Measurements from ENCODE around the gene ACSL3.

Gene ACSL3

GRCh38 chr2:222942561-222942960, 81.7 kb downstream of the ACSL3 start:
- DNase-seq (ENCODE audit: low read depth in 2 of 2), result no peak

- DNase-seq (ENCODE audit: low read depth in 2 of 2), result no peak
Observed at GRCh38 chr2:222942977-222943376, 82.1 kb downstream of the ACSL3 start.

DNA sequence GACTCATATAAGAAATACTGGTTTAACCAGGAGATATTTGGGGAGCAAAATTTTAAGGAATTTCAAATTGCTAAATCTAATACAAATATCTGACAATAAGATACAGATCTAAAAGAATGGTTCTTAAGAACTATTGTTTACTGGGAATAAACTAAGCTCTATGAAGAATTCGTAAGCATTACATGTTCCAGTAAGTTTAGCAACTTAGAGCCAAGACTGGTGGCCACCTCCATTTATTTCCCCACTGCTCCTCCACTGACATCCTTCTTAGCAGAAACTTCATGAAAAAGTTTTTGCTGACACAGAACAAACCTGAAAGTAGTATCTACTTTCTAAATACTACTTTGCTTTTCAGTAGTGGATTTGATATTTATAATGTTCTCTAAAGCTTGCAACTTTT, 83.0 kb downstream of the ACSL3 start:
- no peak for DNase-seq (ENCODE audit: low read depth in 2 of 2)

DNA sequence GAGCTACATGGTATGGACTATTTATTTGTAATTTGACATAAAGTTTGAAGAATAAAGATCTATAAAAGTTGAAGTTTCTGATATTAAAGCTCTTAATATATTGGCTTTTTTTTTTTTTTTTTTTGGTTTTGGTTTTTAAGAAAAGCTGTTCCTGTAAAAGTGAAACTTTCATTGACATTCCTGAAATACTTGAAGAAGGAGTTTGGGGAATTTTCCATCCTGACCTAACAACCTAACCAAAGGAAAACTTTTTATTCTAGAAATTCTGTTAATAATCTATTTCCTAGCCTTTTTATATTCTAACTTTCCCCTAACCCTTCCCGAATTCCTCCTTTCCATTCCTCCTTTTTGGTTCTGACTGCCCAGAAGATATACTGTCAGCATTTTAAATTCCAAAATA, 83.7 kb downstream of the ACSL3 start:
- no peak for DNase-seq (ENCODE audit: low read depth in 2 of 2)

DNA sequence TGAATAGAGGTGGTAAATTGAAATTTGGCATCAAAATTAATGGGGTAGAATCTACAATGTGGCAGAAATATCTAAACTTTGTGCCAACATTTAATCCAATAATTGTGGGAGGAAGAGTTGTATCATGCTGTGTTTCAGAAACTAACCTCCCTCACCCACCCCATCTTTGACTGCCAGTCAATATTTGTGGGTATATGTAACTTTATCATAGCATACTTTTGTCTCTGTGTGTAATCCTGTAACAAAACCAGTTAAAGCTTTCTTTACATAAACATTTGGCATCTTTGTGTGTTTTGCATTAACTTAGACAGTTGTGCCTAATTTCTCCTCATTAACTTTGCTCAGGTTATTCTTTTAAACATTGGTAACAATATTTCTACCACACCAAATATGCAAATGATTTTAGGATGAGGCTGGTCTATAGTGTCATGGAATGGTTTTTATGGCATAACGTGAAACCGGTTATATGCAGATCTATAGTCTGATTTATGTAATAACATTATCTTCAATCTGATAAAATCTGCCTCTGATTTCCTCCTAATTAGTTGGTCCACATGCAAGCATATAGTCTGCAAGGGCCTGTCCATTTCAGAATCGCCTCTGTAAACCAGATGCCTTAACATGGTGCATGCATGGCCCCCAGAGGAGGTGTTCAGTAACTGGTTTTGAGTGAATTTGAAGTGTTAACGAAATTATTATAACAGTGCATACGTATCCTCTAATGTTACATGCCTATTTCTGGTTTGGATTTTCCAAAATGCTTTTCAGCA, 84.3 kb downstream of the ACSL3 start:
- no peak for DNase-seq (ENCODE audit: low read depth in 2 of 2)

DNA sequence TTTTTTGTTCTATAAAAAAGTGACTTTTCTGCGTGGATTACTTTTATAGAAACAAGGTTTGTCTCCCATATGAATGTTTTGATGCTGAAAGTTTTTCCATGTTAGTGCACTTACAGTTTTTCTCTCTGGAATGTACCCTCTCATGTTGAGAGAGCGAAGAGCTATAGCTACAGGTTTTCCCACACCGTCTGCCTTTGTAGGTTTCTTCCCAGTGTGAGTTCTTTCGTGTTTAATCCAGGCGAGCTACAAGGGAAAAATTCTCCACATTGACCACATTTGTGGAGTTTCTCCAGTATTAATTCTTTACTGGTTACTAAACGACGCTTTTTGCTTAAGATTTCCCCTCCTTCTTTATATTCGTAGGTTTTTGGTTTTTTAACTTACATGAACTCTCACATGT, 85.1 kb downstream of the ACSL3 start:
- no peak for DNase-seq (ENCODE audit: low read depth in 2 of 2)

- no peak for DNase-seq (ENCODE audit: low read depth in 2 of 2)
Observed at GRCh38 chr2:222946700-222947287, 86.0 kb downstream of the ACSL3 start.

DNA sequence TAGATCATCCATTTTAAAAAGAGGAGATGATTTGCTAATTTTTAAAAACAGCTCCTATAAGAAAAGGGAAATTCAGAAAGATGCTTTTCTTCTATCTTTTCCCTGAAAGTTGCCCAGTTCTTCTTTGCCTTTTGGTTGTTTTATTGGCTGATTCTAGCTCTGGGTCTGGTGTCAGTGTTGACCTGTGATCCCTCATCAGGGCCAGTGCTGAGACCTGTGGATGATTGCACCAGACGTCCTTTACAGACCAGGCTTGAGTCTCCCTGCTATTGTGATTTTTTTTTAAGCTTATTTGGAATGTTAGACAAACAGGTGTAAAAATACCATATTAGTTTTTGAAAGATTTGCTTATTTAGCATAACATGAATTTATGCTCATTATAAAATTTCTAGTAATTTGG, 88.2 kb downstream of the ACSL3 start:
- no peak for DNase-seq (ENCODE audit: low read depth in 2 of 2)

DNA sequence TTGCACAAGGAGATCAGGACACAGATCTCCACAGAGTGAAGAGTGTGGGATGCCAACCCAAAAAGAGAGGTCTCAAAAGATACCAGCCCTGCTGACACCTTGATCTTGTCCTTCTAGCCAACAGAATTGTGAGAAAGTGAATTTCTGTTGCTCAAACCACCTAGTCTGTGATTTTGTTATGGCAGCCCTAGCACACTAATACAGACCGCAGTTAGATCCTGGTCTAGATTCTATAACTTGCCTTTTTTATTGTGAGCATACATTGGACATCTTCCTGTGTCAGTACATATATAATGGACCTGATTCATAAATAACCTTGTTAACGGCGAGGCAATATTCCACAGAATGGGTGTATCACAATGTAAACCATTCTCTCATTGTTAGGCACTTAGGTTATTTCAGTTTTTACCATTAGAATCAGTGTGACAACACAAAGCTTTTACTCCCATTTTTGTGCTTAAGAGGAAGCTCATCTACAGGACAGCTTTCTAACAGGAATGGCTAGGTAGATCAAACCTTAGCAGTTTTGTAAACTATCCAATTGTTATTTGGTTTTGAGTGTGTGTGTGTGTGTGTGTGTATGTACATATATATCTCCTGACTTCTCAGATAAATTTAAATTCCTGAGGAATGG, 89.0 kb downstream of the ACSL3 start:
- no peak for DNase-seq (ENCODE audit: low read depth in 2 of 2)

- no peak for DNase-seq (ENCODE audit: low read depth in 2 of 2)
Observed at GRCh38 chr2:222950638-222951285, 89.9 kb downstream of the ACSL3 start.

DNA sequence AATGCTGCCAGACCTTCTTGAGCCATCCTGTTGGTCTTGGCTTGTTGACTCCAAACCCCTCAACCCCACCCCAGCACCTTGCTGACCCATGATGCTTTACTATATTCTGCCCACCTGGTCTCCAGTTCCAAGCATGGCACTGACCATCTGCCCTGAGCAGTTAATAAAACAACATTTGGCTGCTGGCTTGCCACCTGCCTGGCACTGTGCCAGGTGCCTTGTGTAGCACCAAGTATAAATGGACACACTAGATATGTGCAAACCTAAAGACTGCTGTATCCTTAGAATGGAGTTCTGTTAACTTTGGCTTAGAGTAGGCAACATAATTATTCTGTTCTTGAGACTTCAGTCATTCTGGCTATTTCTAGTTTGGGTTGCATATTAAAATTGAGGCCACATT, 91.4 kb downstream of the ACSL3 start:
- no peak for DNase-seq (ENCODE audit: low read depth in 2 of 2)

DNA sequence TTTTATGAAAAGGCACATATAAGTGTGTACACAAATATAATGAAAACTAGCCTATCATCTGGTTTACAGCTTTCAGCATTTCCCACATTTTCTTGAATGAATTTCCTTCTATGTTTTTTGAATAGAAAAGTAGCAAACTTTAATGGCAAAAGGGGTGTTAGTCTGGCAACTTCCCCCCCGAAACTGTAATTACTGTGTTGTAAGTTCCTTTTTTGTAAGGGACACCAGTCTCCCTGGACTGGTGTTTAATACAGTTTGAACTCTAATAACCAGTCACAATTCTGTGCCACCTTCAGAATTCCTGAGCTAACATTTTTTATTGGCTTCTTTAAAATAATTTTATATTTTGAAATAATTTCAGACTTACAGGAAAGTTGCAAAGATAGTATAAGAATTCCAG, 94.2 kb downstream of the ACSL3 start:
- no peak for DNase-seq (ENCODE audit: low read depth in 2 of 2)

- DNase-seq (ENCODE audit: low read depth in 2 of 2), result no peak
Observed at GRCh38 chr2:222959358-222959757, 98.5 kb downstream of the ACSL3 start.

DNA sequence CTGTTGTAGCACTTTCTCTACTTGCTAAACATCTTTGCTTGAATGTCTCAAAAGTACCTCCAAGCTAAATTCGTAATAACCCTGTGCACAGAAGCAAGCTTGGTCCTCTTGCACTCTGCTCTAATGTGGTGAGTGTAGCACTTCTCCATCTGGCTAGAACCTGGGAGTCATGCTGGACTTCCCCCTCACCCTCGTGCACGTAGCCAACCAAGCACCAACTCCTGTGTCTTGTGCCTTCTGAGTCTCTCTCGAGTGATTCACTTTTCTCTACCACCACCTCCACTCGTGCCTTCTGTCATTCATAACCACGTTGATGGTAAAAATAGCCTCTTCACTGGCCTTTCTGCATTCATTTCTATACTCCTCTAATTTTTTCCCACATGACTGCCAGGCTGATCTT, 99.3 kb downstream of the ACSL3 start:
- DNase-seq (ENCODE audit: low read depth in 2 of 2), result no peak

DNA sequence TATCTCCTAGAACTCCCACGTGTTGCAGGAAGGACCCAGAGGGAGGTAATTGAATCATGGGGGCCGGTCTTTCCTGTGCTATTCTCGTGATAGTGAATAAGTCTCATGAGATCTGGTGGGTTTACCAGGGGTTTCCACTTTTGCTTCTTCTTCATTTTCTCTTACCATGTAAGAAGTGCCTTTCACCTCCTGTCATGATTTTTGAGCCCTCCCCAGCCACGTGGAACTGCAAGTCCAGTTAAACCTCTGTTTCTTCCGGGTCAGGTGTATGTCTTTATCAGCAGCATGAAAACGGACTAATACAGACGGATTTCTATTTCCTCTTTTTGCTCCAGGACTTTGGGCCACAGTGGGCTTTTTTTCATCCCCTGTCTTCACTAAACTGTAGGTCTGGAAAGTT, 102.8 kb downstream of the ACSL3 start:
- no peak for DNase-seq (ENCODE audit: low read depth in 2 of 2)

GRCh38 chr2:222964376-222965031, 103.7 kb downstream of the ACSL3 start:
- DNase-seq (ENCODE audit: low read depth in 2 of 2), result no peak

GRCh38 chr2:222965555-222965954, 104.7 kb downstream of the ACSL3 start:
- DNase-seq (ENCODE audit: low read depth in 2 of 2), result no peak

- no peak for DNase-seq (ENCODE audit: low read depth in 2 of 2)
Observed at GRCh38 chr2:222968550-222969155, 107.8 kb downstream of the ACSL3 start.

- DNase-seq (ENCODE audit: low read depth in 2 of 2), result no peak
Observed at GRCh38 chr2:222969491-222969890, 108.7 kb downstream of the ACSL3 start.

GRCh38 chr2:222972420-222972819, 111.6 kb downstream of the ACSL3 start:
- no peak for DNase-seq (ENCODE audit: low read depth in 2 of 2)

- DNase-seq (ENCODE audit: low read depth in 2 of 2), result no peak
Observed at GRCh38 chr2:222973237-222973636, 112.4 kb downstream of the ACSL3 start.

DNA sequence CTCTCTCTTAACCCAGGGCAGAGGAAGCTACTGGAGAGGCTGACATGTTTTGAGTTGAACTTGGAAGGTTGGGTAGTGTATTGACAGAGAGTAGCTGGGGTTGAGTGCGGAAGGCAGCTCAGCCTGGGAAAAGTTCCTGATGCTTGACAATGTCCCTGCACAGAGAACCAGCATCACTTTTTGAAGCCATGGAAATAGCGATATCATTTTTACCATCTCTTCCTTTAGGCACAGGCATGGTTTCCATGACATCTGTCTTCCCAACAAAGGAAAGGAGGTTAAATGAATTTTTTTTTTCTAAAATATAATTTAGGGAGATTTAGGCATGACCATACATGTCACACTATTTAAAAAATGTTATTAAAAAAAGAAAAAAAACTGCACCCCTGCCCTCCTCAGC, 112.9 kb downstream of the ACSL3 start:
- DNase-seq (ENCODE audit: low read depth in 2 of 2), result no peak

All from stimulated activated CD4-positive, alpha-beta T cell treated with anti-CD3 and anti-CD28 coated beads, Interleukin-15, amount 100 ng/mL, for 48 hours (primary cell).